Parathyroid adenoma (tissue), 2 donors: Measurements from ENCODE around the gene LRRC55.

Source experiments
- H2AFZ ChIP-seq: fragments of 300-600 bp; sonication (generic); one replicate; pipeline ENCODE4 v1.7.0; 2017; ENCODE audit warnings: antibody characterized with exemption, mild to moderate bottlenecking
- H3K27ac ChIP-seq: fragments of 300-600 bp; sonication (generic); one replicate; pipeline ENCODE4 v1.7.0; 2017
- H3K27me3 ChIP-seq: fragments of 300-600 bp; sonication (generic); one replicate; pipeline ENCODE4 v1.7.0; 2017; ENCODE audit warnings: low read length; ENCODE audit not compliant: control insufficient read depth, insufficient read depth
- H3K36me3 ChIP-seq: fragments of 300-600 bp; sonication (generic); one replicate; pipeline ENCODE4 v1.7.0; 2017; ENCODE audit warnings: low read length; ENCODE audit not compliant: control insufficient read depth, insufficient read depth
- H3K4me1 ChIP-seq: fragments of 300-600 bp; sonication (generic); one replicate; pipeline ENCODE4 v1.7.0; 2017; ENCODE audit warnings: control low read depth
- H3K4me2 ChIP-seq: fragments of 300-600 bp; sonication (generic); one replicate; pipeline ENCODE4 v1.7.0; 2017; ENCODE audit warnings: low read length
- H3K4me3 ChIP-seq: fragments of 300-600 bp; sonication (generic); one replicate; pipeline ENCODE4 v1.7.0; 2017; ENCODE audit warnings: low read depth, low read length
- H3K79me2 ChIP-seq: fragments of 300-600 bp; sonication (generic); one replicate; pipeline ENCODE4 v1.7.0; 2017; ENCODE audit warnings: control low read depth
- H3K9ac ChIP-seq: fragments of 300-600 bp; sonication (generic); one replicate; pipeline ENCODE4 v1.7.0; 2017; ENCODE audit warnings: mild to moderate bottlenecking
- H3K9me3 ChIP-seq: fragments of 300-600 bp; sonication (generic); one replicate; pipeline ENCODE4 v1.7.0; 2017; ENCODE audit warnings: low read length; ENCODE audit not compliant: control insufficient read depth
- TF ChIP-seq, protein P1 (sequence below): fragments of 300-600 bp; sonication (generic); IDR thresholded peaks from one replicate; pipeline ENCODE4 v1.7.0; 2017; ENCODE audit warnings: antibody characterized with exemption, mild to moderate bottlenecking
- donor health status: primary hyperparathyroidism.

LRRC55 gene

DNA sequence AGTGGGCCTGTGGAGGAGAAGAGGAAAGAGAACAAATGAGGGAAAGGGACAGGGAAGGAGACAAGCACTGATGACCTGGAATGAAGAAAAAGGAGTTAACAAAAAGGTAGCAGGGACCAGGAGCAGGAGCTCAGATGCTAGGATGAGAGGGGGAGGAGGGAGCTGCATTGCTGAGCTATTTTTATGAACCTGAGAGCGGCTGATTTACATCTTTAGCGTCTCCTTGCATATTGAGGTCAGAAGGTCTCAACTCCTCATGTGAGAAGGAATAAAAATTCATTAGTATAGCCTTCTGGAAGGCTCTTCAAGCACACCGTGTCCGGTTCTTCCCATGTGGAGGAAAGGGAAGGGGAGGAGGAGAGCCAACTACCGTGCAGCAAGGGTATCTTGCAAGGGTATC is 33.1 kb upstream of the LRRC55 start:
- no peaks in the 10 kb centered on the region for H3K9me3 ChIP-seq
- peaks cover 38% of the 10 kb centered on the region for H3K4me1 ChIP-seq
- no peak overlapping the region for H3K4me2 ChIP-seq
- no peak overlapping the region for H3K4me3 ChIP-seq
- no peak overlapping the region for H3K9ac ChIP-seq
- peak overlapping the region; percentile 46 for H2AFZ ChIP-seq
- TF ChIP-seq, protein P1, sequence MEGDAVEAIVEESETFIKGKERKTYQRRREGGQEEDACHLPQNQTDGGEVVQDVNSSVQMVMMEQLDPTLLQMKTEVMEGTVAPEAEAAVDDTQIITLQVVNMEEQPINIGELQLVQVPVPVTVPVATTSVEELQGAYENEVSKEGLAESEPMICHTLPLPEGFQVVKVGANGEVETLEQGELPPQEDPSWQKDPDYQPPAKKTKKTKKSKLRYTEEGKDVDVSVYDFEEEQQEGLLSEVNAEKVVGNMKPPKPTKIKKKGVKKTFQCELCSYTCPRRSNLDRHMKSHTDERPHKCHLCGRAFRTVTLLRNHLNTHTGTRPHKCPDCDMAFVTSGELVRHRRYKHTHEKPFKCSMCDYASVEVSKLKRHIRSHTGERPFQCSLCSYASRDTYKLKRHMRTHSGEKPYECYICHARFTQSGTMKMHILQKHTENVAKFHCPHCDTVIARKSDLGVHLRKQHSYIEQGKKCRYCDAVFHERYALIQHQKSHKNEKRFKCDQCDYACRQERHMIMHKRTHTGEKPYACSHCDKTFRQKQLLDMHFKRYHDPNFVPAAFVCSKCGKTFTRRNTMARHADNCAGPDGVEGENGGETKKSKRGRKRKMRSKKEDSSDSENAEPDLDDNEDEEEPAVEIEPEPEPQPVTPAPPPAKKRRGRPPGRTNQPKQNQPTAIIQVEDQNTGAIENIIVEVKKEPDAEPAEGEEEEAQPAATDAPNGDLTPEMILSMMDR, result no peak
- H3K79me2 ChIP-seq, result no peaks in the 10 kb centered on the region
- peak overlapping the region; percentile 96 for H3K27ac ChIP-seq
- H3K36me3 ChIP-seq, result no peaks in the 10 kb centered on the region
- H3K27me3 ChIP-seq, result no peaks in the 10 kb centered on the region

DNA sequence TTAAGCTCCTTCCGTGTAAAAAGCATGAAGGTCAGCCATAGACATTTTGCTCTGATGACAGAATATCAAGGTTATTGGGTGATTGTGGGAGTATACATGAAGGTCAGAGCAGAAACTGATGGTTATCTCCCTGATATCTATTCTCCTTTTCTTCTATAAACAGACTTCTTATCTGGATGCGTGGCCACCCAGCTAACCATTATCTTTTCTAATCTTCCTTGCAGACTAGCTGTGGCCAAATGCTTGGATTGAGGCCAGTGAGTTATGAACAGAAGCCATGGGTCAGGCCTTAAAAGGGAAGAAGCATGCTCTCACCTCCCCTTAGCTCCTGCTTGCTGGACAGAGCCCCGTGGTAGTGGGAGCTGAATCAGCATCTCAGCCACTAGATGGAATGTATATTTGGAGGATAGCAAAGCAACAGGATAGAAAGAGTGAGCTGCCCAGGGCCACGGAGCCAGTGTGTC is 31.3 kb upstream of the LRRC55 start:
- no peaks in the 10 kb centered on the region for H3K36me3 ChIP-seq
- peak overlapping the region; percentile 96 for H3K27ac ChIP-seq
- no peak overlapping the region for H3K4me2 ChIP-seq
- H3K4me1 ChIP-seq, result peaks cover 32% of the 10 kb centered on the region
- no peaks in the 10 kb centered on the region for H3K27me3 ChIP-seq
- H3K4me3 ChIP-seq, result no peak overlapping the region
- H2AFZ ChIP-seq, result peak overlapping the region; percentile 28
- no peaks in the 10 kb centered on the region for H3K9me3 ChIP-seq
- H3K79me2 ChIP-seq, result no peaks in the 10 kb centered on the region
- no peak overlapping the region for H3K9ac ChIP-seq
- TF ChIP-seq, protein P1, result no peak

DNA sequence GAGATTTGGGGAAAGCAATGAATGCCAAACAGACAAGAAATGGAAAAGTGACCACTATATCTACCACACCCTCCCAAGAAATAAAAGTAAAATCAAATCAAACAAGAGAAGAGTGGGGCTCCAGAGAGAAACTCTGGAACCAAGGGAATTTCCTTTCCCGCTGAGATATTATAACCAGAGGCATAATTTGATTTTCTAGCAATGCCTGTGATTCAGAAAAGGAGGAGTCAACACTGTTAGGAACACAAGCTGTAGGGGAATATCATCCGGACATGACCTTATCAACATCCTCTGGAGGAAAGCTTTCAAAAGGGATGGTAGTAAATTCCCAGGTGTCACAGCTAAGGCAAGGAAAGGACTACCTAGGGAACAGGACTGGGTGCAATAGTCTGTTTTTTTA is 29.6 kb upstream of the LRRC55 start:
- Histone ChIP-seq H3K9me3 (no peaks in the 10 kb centered on the region), H3K27me3 (no peaks in the 10 kb centered on the region), H2AFZ (no peak overlapping the region), H3K4me1 (peaks cover 32% of the 10 kb centered on the region), H3K4me3 (no peak overlapping the region), H3K4me2 (no peak overlapping the region), H3K27ac (peak overlapping the region; percentile 96), H3K79me2 (no peaks in the 10 kb centered on the region), H3K9ac (no peak overlapping the region), H3K36me3 (no peaks in the 10 kb centered on the region)
- TF ChIP-seq, protein P1, result no peak

DNA sequence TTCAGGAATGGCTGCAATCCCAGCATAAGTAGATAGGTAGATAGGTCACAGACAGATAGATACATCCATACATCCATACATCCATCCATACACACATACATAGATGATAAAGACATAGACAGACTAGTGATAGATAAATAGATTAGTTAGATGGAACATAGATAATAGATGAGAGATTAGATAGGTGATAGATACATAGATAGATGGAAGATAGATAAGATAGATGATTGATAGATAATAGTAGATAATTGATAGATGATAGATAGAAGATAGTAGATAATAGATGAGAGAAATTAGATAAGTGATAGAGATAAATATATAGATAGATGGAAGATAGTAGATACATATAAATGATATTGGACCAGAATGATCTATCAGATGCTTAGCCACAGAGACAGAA is 28.3 kb upstream of the LRRC55 start:
- Histone ChIP-seq H3K4me1 (peaks cover 28% of the 10 kb centered on the region), H3K9me3 (no peaks in the 10 kb centered on the region), H3K79me2 (no peaks in the 10 kb centered on the region), H3K4me2 (no peak overlapping the region), H3K36me3 (no peaks in the 10 kb centered on the region), H2AFZ (no peak overlapping the region), H3K4me3 (no peak overlapping the region), H3K27ac (no peak overlapping the region), H3K9ac (no peak overlapping the region), H3K27me3 (no peaks in the 10 kb centered on the region)
- TF ChIP-seq, protein P1, result no peak

DNA sequence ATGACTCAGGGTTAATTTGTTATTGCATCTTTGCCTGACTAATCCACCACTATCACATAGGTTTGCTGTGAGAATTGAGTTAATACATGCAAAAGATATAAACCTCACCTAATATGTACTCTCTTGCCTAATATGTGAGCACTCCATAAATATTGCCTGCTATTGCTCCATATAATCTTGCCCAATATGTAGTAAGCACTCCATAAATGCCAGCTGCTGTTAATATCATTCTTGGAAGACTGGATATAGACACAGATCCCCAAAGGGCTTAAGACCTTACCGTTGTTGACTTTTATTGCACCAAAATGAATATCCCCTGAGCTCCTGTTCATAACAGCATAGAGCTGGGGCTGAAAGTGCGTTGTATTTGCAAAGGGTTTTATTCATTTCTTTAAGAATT is 27.0 kb upstream of the LRRC55 start:
- Histone ChIP-seq H3K4me1 (peaks cover 15% of the 10 kb centered on the region), H3K79me2 (no peaks in the 10 kb centered on the region), H3K27me3 (no peaks in the 10 kb centered on the region), H3K9me3 (no peaks in the 10 kb centered on the region), H3K4me3 (no peak overlapping the region), H3K36me3 (no peaks in the 10 kb centered on the region), H2AFZ (no peak overlapping the region), H3K27ac (no peak overlapping the region), H3K9ac (no peak overlapping the region), H3K4me2 (no peak overlapping the region)
- TF ChIP-seq, protein P1, result no peak
